Neural progenitor cell (in vitro differentiated cells): ENCODE measurements around the gene ITSN1. TPM values are rescaled to one million over a fixed set of nuclear protein-coding genes. Genes with fewer than 3 reads are reported as not detected.

Experiments used
- DNase-seq: peaks from one replicate; pipeline ENCODE4 v3.0.0-alpha.2; 2016; ENCODE audit warnings: low spot score
- H2AFZ ChIP-seq: fragments of 200-600 bp; sonication (generic); replicated peaks from 2 replicates; pipeline ENCODE4 v1.6.1; 2016; ENCODE audit warnings: antibody characterized with exemption
- H3F3A ChIP-seq: fragments of 200-600 bp; sonication (generic); 2 replicates; pipeline ENCODE4 v1.6.1; 2016; ENCODE audit warnings: antibody characterized with exemption, low read depth
- H3K27ac ChIP-seq: fragments of 200-600 bp; sonication (generic); 2 replicates; pipeline ENCODE4 v1.5.1; 2016; ENCODE audit warnings: mild to moderate bottlenecking
- H3K27me3 ChIP-seq: fragments of 200-600 bp; sonication (generic); 2 replicates; pipeline ENCODE4 v1.6.1; 2016; ENCODE audit warnings: mild to moderate bottlenecking, moderate library complexity
- H3K36me3 ChIP-seq: fragments of 200-600 bp; sonication (generic); 2 replicates; pipeline ENCODE4 v1.5.1; 2016
- H3K4me1 ChIP-seq: fragments of 200-600 bp; sonication (generic); 2 replicates; pipeline ENCODE4 v1.6.1; 2016; ENCODE audit warnings: mixed run types
- H3K4me2 ChIP-seq: fragments of 200-600 bp; sonication (generic); 2 replicates; pipeline ENCODE4 v1.6.1; 2016
- H3K4me3 ChIP-seq: fragments of 200-600 bp; sonication (generic); 2 replicates; pipeline ENCODE4 v1.5.1; 2016
- H3K79me2 ChIP-seq: fragments of 200-600 bp; sonication (generic); 2 replicates; pipeline ENCODE4 v1.6.1; 2016; ENCODE audit warnings: low read depth
- H3K9ac ChIP-seq: fragments of 200-600 bp; sonication (generic); 2 replicates; pipeline ENCODE4 v1.6.1; 2016
- H3K9me3 ChIP-seq: fragments of 200-600 bp; sonication (generic); 2 replicates; pipeline ENCODE4 v1.5.1; 2016; ENCODE audit warnings: low read depth
- H4K20me1 ChIP-seq: fragments of 200-600 bp; sonication (generic); 2 replicates; pipeline ENCODE4 v1.6.1; 2016; ENCODE audit warnings: low read depth
- H3K27ac Mint-ChIP-seq: 3 replicates; pipeline ENCODE4 v1.8.0; 2021; ENCODE audit warnings: mixed read lengths
- H3K27me3 Mint-ChIP-seq: 2 replicates; pipeline ENCODE4 v1.8.0; 2022; ENCODE audit warnings: low read depth, mild to moderate bottlenecking, inconsistent platforms, moderate library complexity, mixed read lengths; ENCODE audit not compliant: insufficient read depth
- H3K36me3 Mint-ChIP-seq: 3 replicates; pipeline ENCODE4 v1.8.0; 2021; ENCODE audit warnings: mixed read lengths
- H3K4me1 Mint-ChIP-seq: 3 replicates; pipeline ENCODE4 v1.8.0; 2021; ENCODE audit warnings: mixed read lengths
- H3K4me3 Mint-ChIP-seq: 3 replicates; pipeline ENCODE4 v1.8.0; 2021; ENCODE audit warnings: mild to moderate bottlenecking, moderate library complexity, mixed read lengths
- H3K9me3 Mint-ChIP-seq: 3 replicates; pipeline ENCODE4 v1.8.0; 2020; ENCODE audit warnings: mixed read lengths
- EZH2 ChIP-seq: fragments of 200-600 bp; sonication (generic); IDR thresholded peaks from 2 replicates; pipeline ENCODE4 v1.6.1; 2017; ENCODE audit warnings: antibody characterized with exemption, mild to moderate bottlenecking, moderate library complexity
- EZH2phosphoT487 ChIP-seq: fragments of 200-600 bp; sonication (generic); IDR thresholded peaks from 2 replicates; pipeline ENCODE4 v1.6.1; 2017; ENCODE audit warnings: antibody characterized with exemption
- total RNA-seq: library from RNA; depleted of rRNA; stranded (reverse); fragments of >200 nt; gene quantifications from 2 replicates; pipeline ENCODE4 v1.2.3, GENCODE V29; 2015; ENCODE audit warnings: low replicate concordance
- TF ChIP-seq, protein P1 (sequence below): fragments of 200-600 bp; sonication (generic); IDR thresholded peaks from 2 replicates; pipeline ENCODE4 v1.5.1; 2017; ENCODE audit warnings: antibody characterized with exemption, mild to moderate bottlenecking

ITSN1 gene
- total RNA-seq, 1 donor from 2014 or later, result 136 TPM

DNA sequence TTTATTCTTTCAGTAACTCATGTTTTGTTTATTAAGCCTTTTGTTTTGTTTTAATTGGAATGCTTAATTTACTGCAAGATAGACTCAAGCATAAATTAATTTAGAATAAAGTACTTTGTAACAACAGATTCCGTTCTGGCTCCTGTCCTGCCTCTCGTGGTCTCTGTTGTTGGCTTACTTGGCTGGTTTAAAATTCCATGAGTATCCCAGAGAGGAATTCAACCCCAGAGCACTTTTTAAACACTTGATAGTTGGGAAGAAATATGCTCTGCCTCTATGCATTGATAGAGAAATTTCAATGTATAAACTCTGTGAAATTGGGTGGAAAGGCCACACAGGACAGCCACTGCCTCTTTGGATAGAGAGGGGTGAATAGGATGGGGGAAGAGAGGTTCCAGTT lies 183.6 kb downstream of the ITSN1 start:
- H3K4me2 ChIP-seq, result no peak overlapping the region
- H3K36me3 Mint-ChIP-seq, result peaks cover 57% of the 10 kb centered on the region
- H3K27me3 Mint-ChIP-seq, result peaks cover 3% of the 10 kb centered on the region

DNA sequence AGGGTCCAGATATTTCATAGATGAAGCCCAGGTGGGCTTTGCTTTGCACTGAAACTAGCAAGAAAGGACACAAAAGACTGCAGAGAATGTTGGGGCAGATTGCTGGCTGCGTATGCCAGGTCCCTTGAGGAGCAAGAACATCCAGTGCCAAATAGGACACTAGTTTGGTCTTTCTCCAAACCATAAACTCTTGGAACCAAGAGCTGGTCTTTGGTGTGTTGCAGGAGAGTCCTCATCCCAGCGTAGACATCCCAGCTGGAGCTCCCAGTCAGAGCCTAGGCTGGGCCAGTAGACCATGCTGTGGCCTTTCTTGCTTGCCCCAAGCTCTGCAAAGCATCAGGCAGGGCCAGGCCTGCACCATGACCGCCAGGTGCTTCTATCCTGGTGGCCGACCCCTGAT lies 185.8 kb downstream of the ITSN1 start:
- Mint-ChIP-seq H3K9me3 (no peaks in the 10 kb centered on the region), H3K36me3 (peaks cover 69% of the 10 kb centered on the region), H3K4me1 (peaks cover 6% of the 10 kb centered on the region), H3K27ac (no peak overlapping the region), H3K27me3 (peaks cover 5% of the 10 kb centered on the region), H3K4me3 (no peak overlapping the region)
- Histone ChIP-seq H2AFZ (no peak overlapping the region), H3K9ac (no peak overlapping the region), H3K4me1 (no peaks in the 10 kb centered on the region), H3K9me3 (no peaks in the 10 kb centered on the region), H3K27me3 (no peaks in the 10 kb centered on the region), H3K79me2 (no peaks in the 10 kb centered on the region), H3K4me2 (no peak overlapping the region), H4K20me1 (no peaks in the 10 kb centered on the region), H3K4me3 (no peak overlapping the region), H3K27ac (no peak overlapping the region), H3K36me3 (no peaks in the 10 kb centered on the region), H3F3A (peaks cover 3% of the 10 kb centered on the region)
- DNase-seq, result no peak
- TF ChIP-seq EZH2phosphoT487 (no peak), EZH2 (no peak)
- TF ChIP-seq, protein P1, sequence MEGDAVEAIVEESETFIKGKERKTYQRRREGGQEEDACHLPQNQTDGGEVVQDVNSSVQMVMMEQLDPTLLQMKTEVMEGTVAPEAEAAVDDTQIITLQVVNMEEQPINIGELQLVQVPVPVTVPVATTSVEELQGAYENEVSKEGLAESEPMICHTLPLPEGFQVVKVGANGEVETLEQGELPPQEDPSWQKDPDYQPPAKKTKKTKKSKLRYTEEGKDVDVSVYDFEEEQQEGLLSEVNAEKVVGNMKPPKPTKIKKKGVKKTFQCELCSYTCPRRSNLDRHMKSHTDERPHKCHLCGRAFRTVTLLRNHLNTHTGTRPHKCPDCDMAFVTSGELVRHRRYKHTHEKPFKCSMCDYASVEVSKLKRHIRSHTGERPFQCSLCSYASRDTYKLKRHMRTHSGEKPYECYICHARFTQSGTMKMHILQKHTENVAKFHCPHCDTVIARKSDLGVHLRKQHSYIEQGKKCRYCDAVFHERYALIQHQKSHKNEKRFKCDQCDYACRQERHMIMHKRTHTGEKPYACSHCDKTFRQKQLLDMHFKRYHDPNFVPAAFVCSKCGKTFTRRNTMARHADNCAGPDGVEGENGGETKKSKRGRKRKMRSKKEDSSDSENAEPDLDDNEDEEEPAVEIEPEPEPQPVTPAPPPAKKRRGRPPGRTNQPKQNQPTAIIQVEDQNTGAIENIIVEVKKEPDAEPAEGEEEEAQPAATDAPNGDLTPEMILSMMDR, result no peak

More for the DNA sequence above, 183.6 kb downstream of the ITSN1 start:
- Mint-ChIP-seq H3K9me3 (no peaks in the 10 kb centered on the region), H3K4me3 (no peak overlapping the region), H3K27ac (no peak overlapping the region), H3K4me1 (peaks cover 7% of the 10 kb centered on the region)
- H3K27me3 ChIP-seq, result no peaks in the 10 kb centered on the region
- no peak overlapping the region for H3K27ac ChIP-seq
- no peak for TF ChIP-seq EZH2phosphoT487
- H3K36me3 ChIP-seq, result peaks cover 4% of the 10 kb centered on the region
- no peak overlapping the region for H3K4me3 ChIP-seq
- no peaks in the 10 kb centered on the region for H3K4me1 ChIP-seq
- H3K79me2 ChIP-seq, result no peaks in the 10 kb centered on the region
- H3K9ac ChIP-seq, result no peak overlapping the region
- H4K20me1 ChIP-seq, result no peaks in the 10 kb centered on the region
- H3F3A ChIP-seq, result peaks cover 2% of the 10 kb centered on the region
- H2AFZ ChIP-seq, result no peak overlapping the region
- no peaks in the 10 kb centered on the region for H3K9me3 ChIP-seq
- DNase-seq, result no peak

DNA sequence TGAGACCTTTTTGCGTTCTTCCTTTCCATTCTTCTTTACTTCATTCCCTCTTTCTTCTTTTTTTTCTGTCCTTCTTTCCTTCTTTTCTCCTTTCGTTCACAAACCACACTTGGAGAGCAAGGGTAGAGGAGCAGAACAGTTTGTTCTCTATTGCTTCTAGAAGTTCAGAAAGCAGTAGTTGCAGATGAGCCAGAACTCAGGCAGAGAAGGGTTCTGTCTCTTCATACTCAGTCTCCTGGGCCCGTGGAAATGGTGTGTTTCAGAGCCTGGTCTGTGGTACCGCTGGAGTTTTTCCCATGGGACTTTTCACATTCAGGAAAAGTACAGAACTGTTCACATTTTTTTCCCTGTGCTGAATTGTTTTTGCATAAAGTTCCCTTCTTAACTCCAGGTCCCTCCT lies 186.3 kb downstream of the ITSN1 start:
- TF ChIP-seq EZH2phosphoT487, result no peak
- TF ChIP-seq, protein P1, result no peak
- TF ChIP-seq EZH2, result no peak

DNA sequence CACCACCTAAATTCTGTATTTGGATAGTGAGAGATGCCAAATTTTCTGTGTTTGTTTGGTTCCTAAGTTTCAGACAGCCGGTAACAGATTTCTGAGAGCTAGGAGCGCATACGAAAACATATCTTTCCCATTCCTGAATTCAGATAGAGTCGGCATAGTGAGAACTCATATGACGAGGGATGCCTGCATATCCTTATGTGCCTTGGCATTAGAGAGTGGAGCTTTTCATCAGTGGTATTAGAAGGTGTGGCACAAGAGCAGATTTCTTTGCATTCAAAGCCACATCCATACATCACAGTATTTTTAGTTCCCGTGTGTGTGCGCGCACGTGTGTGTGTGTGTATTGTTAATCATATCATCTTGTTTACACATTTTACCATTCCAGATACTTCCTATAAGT lies 187.5 kb downstream of the ITSN1 start:
- Histone ChIP-seq H2AFZ (no peak overlapping the region), H3K4me2 (no peak overlapping the region), H4K20me1 (peaks cover 11% of the 10 kb centered on the region), H3K27me3 (no peaks in the 10 kb centered on the region), H3K79me2 (no peaks in the 10 kb centered on the region), H3K4me1 (peaks cover 14% of the 10 kb centered on the region), H3K9me3 (no peaks in the 10 kb centered on the region), H3K27ac (no peak overlapping the region), H3F3A (peaks cover 18% of the 10 kb centered on the region), H3K4me3 (no peak overlapping the region), H3K9ac (no peak overlapping the region), H3K36me3 (no peaks in the 10 kb centered on the region)
- Mint-ChIP-seq H3K4me1 (peaks cover 12% of the 10 kb centered on the region), H3K4me3 (no peak overlapping the region), H3K9me3 (no peaks in the 10 kb centered on the region), H3K36me3 (peaks cover 63% of the 10 kb centered on the region), H3K27ac (no peak overlapping the region), H3K27me3 (peaks cover 2% of the 10 kb centered on the region)
- TF ChIP-seq, protein P1, result no peak
- no peak for TF ChIP-seq EZH2
- no peak for DNase-seq

More for the DNA sequence above, 186.3 kb downstream of the ITSN1 start:
- Histone ChIP-seq H3F3A (peaks cover 7% of the 10 kb centered on the region), H3K27ac (no peak overlapping the region), H3K4me3 (no peak overlapping the region), H3K79me2 (no peaks in the 10 kb centered on the region), H3K9ac (no peak overlapping the region), H4K20me1 (no peaks in the 10 kb centered on the region), H2AFZ (no peak overlapping the region), H3K4me2 (no peak overlapping the region), H3K27me3 (no peaks in the 10 kb centered on the region), H3K9me3 (no peaks in the 10 kb centered on the region), H3K4me1 (peaks cover 3% of the 10 kb centered on the region), H3K36me3 (no peaks in the 10 kb centered on the region)
- H3K9me3 Mint-ChIP-seq, result no peaks in the 10 kb centered on the region
- H3K4me3 Mint-ChIP-seq, result no peak overlapping the region
- H3K4me1 Mint-ChIP-seq, result peaks cover 7% of the 10 kb centered on the region
- peaks cover 67% of the 10 kb centered on the region for H3K36me3 Mint-ChIP-seq
- no peak overlapping the region for H3K27ac Mint-ChIP-seq
- DNase-seq, result no peak
- peaks cover 5% of the 10 kb centered on the region for H3K27me3 Mint-ChIP-seq
